ENCODE data around the gene MGAT5B. TPM values are rescaled to one million over a fixed set of nuclear protein-coding genes. Genes with fewer than 3 reads are reported as not detected.

The MGAT5B gene
- total RNA-seq, 1 donor from 2014 or later: 7.4 TPM

- Mint-ChIP-seq H3K9me3 (no peaks in the 10 kb centered on the region), H3K27me3 (no peaks in the 10 kb centered on the region)
- CTCF ChIA-PET: no interaction called here
Measured at GRCh38 chr17:76901542-76902197, 33.5 kb downstream of the MGAT5B start.

DNA sequence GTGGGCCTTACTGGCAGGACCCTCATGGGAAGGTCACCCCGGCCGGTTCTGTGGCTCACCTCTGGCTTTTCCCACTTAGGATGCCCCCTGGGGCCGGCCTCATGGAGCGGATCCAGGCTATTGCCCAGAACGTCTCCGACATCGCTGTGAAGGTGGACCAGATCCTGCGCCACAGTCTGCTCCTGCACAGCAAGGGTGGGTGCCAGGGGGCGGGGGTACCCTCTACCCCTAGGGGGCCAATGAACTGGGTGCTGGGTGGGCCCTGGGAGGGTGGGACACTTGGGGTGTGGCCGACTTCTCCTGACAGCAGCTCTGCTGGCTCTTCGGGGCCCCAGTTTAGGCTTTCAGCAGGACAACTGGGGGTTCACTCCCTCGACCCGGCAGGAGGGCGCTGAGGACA, 34.3 kb downstream of the MGAT5B start:
- peaks cover 2% of the 10 kb centered on the region for H3K9me3 Mint-ChIP-seq
- no peak overlapping the region for H3K4me3 Mint-ChIP-seq
- TF ChIP-seq CTCF (IDR thresholded peaks at IDR 0.05): no peak
- CTCF ChIA-PET: no interaction called here
- no peaks in the 10 kb centered on the region for H3K36me3 Mint-ChIP-seq (ENCODE audit: low read depth)
- intact Hi-C loops (cut with micrococcal nuclease): no loop called here
- no peak overlapping the region for H3K27ac Mint-ChIP-seq
- DNase-seq (no peak), ATAC-seq (ENCODE audit: low read depth) (no peak)
- H3K4me1 Mint-ChIP-seq: no peaks in the 10 kb centered on the region
- POLR2A ChIA-PET: no interaction called here
- H3K27me3 Mint-ChIP-seq: no peaks in the 10 kb centered on the region

More at GRCh38 chr17:76901542-76902197, 33.5 kb downstream of the MGAT5B start:
- POLR2A ChIA-PET: no interaction called here
- no peak for DNase-seq
- TF ChIP-seq CTCF (IDR thresholded peaks at IDR 0.05): no peak
- intact Hi-C loops (cut with micrococcal nuclease): no loop called here
- ATAC-seq (ENCODE audit: low read depth): no peak
- Mint-ChIP-seq H3K4me1 (no peaks in the 10 kb centered on the region), H3K27ac (no peak overlapping the region), H3K36me3 (ENCODE audit: low read depth) (no peaks in the 10 kb centered on the region), H3K4me3 (no peak overlapping the region)

DNA sequence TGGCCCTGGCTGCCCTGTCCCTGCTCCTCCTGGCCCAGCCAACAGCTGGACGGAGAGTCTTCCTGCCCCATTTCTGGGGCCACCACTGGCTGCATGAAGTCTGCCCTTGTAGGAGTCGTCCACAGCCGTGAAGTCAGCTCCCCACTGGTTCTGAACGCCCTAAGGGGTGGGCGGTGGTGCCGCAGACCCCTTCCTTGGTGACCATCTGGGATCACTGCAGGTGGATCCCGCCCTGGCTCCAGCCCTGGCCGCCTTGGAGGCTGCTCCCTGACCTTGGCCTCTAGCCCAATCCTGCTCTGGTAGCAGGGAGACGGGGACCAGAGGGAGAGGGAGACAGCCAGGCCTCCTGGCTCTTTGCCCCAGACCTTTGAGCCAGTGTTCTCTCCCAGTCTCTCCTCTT, 35.4 kb downstream of the MGAT5B start:
- intact Hi-C loops (cut with micrococcal nuclease): no loop called here
- DNase-seq (no peak), ATAC-seq (ENCODE audit: low read depth) (no peak)
- H3K36me3 Mint-ChIP-seq (ENCODE audit: low read depth): no peaks in the 10 kb centered on the region
- no peak overlapping the region for H3K4me3 Mint-ChIP-seq
- H3K9me3 Mint-ChIP-seq: peaks cover 5% of the 10 kb centered on the region
- ChIA-PET POLR2A (no interaction called here), CTCF (no interaction called here)
- TF ChIP-seq CTCF (IDR thresholded peaks at IDR 0.05): no peak
- H3K4me1 Mint-ChIP-seq: no peaks in the 10 kb centered on the region
- no peaks in the 10 kb centered on the region for H3K27me3 Mint-ChIP-seq
- no peak overlapping the region for H3K27ac Mint-ChIP-seq

GRCh38 chr17:76904116-76904515, 35.9 kb downstream of the MGAT5B start:
- Mint-ChIP-seq H3K27ac (no peak overlapping the region), H3K9me3 (peaks cover 5% of the 10 kb centered on the region), H3K4me3 (no peak overlapping the region), H3K4me1 (no peaks in the 10 kb centered on the region), H3K27me3 (peaks cover under 1% of the 10 kb centered on the region), H3K36me3 (ENCODE audit: low read depth) (no peaks in the 10 kb centered on the region)
- no peak for TF ChIP-seq CTCF (IDR thresholded peaks at IDR 0.05)
- DNase-seq (no peak), ATAC-seq (ENCODE audit: low read depth) (no peak)
- intact Hi-C loops (cut with micrococcal nuclease): no loop called here
- ChIA-PET POLR2A (no interaction called here), CTCF (no interaction called here)

GRCh38 chr17:76905036-76905435, 36.8 kb downstream of the MGAT5B start:
- no peaks in the 10 kb centered on the region for H3K36me3 Mint-ChIP-seq (ENCODE audit: low read depth)
- H3K9me3 Mint-ChIP-seq: peaks cover 5% of the 10 kb centered on the region
- CTCF ChIA-PET: no interaction called here
- DNase-seq (no peak), ATAC-seq (ENCODE audit: low read depth) (no peak)
- TF ChIP-seq CTCF (IDR thresholded peaks at IDR 0.05): no peak
- peaks cover 8% of the 10 kb centered on the region for H3K27me3 Mint-ChIP-seq
- POLR2A ChIA-PET: interaction anchor here (0.6 kb wide), 1 partner anchor 64 kb away, joined by 3 read pairs; no protein-coding TSS in a partner anchor
- intact Hi-C loops (cut with micrococcal nuclease): no loop called here
- H3K27ac Mint-ChIP-seq: no peak overlapping the region
- H3K4me1 Mint-ChIP-seq: no peaks in the 10 kb centered on the region
- H3K4me3 Mint-ChIP-seq: no peak overlapping the region

Data from activated B cell treated with CpG ODN at 0.5 μM for 24 hours (primary cell).